ELF-1 (cell line): Measurements from ENCODE around the gene ITSN1.

Experiments
- DNase-seq: peaks from one replicate; pipeline ENCODE4 v3.0.0-alpha.2; 2016; ENCODE audit warnings: low read depth, low spot score

Gene ITSN1

GRCh38 chr21:33810766-33811165 is 168.5 kb downstream of the ITSN1 start:
- DNase-seq, result no peak

DNA sequence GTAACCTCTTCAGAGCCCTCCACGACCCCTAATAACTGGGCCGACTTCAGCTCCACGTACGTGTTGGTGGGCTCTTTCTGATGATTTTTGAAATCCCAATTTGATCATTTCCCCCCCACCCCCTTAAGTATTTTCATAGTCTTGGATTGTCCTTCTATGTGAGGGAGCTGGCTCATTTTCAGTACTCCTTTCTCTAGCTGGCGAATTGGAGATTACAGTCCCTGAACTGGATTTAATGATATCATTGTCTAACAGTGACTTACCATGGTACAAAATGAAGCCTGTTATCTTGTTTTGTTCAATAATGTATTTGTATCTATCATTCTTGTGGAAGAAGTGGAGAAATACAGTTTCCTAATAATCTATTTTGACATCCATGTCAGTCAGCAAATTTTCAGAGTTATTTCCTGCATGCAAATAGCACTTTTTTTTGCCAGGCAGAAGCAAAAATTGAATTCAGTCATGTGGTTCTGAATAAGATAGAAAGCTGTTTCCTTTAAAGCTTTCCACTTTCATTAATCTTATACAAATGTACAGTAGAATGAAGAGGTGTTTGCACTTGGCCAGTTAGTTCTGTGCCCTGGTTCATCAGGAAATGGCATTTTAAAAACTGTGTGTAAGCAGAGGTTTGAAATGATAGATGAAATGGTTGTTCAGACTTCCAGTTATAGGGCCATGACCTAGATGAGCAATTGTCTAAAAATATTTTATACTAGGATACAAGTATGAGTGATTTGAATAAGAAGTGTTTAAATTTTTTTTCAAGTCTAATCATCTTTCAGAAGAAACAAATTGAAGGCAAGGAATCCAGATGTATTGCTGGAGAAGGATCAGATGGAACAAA is 169.1 kb downstream of the ITSN1 start:
- DNase-seq, result no peak

- DNase-seq, result no peak
Observed at GRCh38 chr21:33813832-33814365, 171.6 kb downstream of the ITSN1 start.

GRCh38 chr21:33815143-33815707 is 172.9 kb downstream of the ITSN1 start:
- no peak for DNase-seq

DNA sequence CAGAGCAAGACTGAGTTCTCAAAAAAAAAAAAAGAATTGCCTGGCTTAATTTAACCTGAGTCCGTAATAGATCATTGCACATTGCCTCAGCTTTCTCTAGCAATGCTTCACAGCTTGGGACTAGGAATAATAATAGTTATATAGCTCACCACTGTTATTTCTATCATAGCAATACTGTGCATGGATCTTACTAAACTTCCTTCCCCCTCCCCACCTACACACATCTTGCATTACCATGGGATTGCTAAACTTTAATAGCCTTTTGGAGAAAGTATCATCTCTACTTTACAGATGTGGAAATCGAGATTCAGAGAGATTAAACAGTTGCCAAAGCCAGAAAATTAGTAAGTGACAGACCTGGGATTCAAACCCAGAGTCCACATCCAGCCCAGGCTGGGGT is 173.9 kb downstream of the ITSN1 start:
- no peak for DNase-seq

DNA sequence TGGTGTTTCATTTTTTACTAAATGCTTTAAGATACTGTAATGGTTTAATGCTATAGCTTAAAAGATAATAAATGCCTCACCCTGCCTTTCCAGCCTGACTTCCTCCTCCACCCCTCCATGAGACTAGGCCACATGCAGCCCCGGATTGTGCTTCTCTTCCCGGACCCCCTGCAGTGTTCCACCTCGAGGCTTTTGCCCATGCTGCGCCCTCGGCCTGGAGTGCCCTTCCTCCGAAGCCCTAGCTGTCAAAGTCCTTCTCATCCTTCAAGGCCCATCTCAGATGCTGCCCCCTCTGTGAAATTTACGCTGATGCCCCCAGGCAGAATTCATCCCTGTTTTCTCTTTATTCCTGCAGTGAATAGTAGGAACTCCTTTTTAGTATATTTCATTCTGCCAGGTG is 174.8 kb downstream of the ITSN1 start:
- DNase-seq, result peak; percentile 54

- peak; percentile 71 for DNase-seq
Observed at GRCh38 chr21:33817663-33818451, 175.6 kb downstream of the ITSN1 start.

- no peak for DNase-seq
Observed at GRCh38 chr21:33820230-33820770, 178.0 kb downstream of the ITSN1 start.

GRCh38 chr21:33820798-33821197 is 178.5 kb downstream of the ITSN1 start:
- DNase-seq, result no peak

DNA sequence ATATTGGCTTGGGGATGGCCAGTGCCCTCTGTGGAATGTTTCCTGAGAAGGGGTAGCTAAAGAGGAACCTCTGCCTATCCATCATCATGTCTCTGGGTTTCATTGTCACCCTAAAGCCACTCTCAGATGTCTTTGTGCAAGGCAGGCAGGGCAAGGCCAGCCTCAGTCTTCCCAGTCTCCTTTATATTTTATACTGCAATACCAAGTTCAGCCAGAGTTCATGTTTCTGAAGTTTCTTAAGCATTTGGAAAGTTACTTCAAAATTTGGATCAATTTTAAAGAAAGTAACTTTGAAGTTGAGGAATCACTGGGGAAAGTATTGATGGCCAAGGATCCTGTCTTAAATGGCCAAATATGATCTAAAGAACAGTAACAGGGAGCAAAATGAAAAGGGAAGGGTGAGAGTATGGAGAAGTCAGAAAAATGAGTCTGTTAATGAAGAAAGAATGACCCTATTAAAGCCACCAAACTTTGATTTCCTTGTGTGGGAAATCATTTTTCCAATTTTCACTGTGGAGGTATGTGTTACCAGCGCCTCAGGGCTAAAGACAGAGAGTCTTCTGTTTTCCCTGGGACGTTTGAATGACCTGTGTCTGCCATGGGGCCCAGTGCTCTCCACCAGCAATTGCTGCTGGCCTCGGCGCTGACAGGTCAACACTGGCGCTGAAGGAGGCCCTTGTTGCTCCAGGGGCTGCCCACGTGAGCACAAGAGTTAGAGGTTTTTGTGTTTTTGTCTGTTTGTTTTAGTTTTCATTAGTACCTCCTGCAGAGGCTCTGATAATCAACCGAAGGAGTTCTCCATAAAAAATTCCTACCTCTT is 179.4 kb downstream of the ITSN1 start:
- peak; percentile 57 for DNase-seq

- no peak for DNase-seq
Observed at GRCh38 chr21:33824156-33824941, 182.0 kb downstream of the ITSN1 start.

DNA sequence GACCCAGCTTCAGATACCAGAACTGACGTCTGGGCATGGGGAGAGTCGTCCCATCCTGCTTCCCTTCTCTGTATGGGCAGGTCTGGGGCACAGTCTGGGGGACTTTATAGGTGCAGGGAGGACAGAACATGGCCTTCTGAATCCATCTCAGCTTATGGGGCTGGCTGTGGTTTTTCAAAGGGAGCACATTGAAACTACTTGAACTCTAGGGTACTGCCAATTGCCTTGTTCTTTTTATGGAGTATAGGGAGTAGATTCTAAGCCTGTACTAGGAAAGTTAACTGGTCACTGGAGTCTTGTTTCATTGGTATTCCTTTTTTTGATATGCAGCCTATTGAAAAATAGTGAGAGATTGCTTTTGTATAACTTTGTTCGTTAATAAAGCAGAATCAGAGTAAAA is 183.1 kb downstream of the ITSN1 start:
- no peak for DNase-seq

- no peak for DNase-seq
Observed at GRCh38 chr21:33825915-33826314, 183.6 kb downstream of the ITSN1 start.

- DNase-seq, result no peak
Observed at GRCh38 chr21:33828083-33828482, 185.8 kb downstream of the ITSN1 start.

DNA sequence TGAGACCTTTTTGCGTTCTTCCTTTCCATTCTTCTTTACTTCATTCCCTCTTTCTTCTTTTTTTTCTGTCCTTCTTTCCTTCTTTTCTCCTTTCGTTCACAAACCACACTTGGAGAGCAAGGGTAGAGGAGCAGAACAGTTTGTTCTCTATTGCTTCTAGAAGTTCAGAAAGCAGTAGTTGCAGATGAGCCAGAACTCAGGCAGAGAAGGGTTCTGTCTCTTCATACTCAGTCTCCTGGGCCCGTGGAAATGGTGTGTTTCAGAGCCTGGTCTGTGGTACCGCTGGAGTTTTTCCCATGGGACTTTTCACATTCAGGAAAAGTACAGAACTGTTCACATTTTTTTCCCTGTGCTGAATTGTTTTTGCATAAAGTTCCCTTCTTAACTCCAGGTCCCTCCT is 186.3 kb downstream of the ITSN1 start:
- DNase-seq, result no peak

DNA sequence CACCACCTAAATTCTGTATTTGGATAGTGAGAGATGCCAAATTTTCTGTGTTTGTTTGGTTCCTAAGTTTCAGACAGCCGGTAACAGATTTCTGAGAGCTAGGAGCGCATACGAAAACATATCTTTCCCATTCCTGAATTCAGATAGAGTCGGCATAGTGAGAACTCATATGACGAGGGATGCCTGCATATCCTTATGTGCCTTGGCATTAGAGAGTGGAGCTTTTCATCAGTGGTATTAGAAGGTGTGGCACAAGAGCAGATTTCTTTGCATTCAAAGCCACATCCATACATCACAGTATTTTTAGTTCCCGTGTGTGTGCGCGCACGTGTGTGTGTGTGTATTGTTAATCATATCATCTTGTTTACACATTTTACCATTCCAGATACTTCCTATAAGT is 187.5 kb downstream of the ITSN1 start:
- DNase-seq, result no peak

- DNase-seq, result no peak
Observed at GRCh38 chr21:33831962-33832659, 189.8 kb downstream of the ITSN1 start.

DNA sequence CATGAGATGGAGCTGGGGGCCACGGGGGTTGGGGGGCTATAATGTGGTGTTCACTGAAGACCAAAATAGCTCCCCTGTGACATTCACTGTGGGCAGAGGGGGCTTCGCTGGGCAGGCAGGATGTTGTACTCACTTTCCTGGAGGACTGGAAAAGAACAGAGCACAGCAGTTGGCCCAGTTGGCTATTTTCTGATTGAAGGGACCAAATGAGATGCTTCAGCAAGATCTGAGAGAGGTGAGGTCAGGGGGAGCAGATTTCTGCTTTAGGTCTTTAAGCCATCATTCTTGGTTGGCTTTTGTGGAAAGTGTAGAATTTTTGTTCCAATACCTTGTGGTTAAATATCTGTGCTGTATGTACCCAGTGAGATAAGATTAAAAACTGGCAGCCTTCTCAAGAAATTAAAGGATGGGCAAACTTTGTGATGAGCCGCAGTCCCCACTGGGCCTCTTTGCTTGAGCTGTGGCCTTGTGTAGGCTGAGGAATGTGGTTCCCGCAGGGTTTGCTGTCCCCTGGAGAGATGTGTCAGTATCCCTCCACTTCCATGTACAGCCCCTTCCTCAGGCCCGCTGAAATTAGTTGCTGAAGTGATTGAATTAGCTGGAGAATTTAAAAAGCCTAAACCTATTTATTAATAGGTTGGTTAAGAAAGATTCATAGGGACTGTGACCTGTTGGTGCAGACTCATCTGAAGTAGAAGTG is 192.7 kb downstream of the ITSN1 start:
- no peak for DNase-seq

DNA sequence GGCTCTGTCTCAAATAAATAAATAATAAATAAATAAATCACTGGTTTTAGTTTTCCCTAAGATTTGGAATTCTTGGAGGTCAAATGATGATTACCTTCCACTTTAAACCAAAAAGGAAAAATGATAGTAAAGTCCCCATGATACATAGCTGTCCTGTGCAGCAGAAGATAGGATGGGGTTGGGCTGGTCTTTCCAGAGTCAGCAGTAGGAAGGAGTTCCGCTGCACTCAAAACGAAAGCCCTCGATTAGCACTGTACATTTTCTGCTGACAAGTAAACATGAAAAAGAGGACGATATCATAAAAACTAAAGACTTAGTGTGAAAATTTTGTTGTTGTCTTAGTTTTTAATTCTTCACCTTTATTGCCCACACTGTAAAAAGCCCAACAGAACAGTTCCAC is 193.6 kb downstream of the ITSN1 start:
- DNase-seq, result no peak
